Gastrocnemius medialis (tissue), 4 donors: ENCODE data around the gene EGFLAM. TPM values are rescaled to one million over a fixed set of nuclear protein-coding genes. Genes with fewer than 3 reads are reported as not detected.

Experiments
- ATAC-seq, 2 donors: fragments of 150-250 bp; one replicate each; pipeline ENCODE4 v1.9.1; 2016
- DNase-seq, 2 donors: peaks; one replicate each; pipeline ENCODE4 v3.0.0-alpha.2; 2019
- H3K27ac ChIP-seq, 4 donors: fragments of 200-600 bp; sonication (generic); 1 replicate in 1 of 4; 2 replicates in 3 of 4; pipeline ENCODE4 v1.5.1; 2016 to 2018; ENCODE audit warnings: mild to moderate bottlenecking in 2 of 4, moderate library complexity in 1 of 4
- H3K27me3 ChIP-seq, 3 donors: fragments of 200-600 bp; sonication (generic) in 2 of 3; 1 replicate in 1 of 3; 2 replicates in 2 of 3; pipeline versions ENCODE4 v1.5.1 to v1.6.0; 2016 to 2019; ENCODE audit warnings: mild to moderate bottlenecking in 1 of 3, moderate library complexity in 1 of 3
- H3K36me3 ChIP-seq, 2 donors: fragments of 200-600 bp; sonication (generic) in 1 of 2; one replicate each; pipeline ENCODE4 v1.5.1; 2017 to 2018
- H3K4me1 ChIP-seq, 2 donors: fragments of 200-600 bp; sonication (generic) in 1 of 2; one replicate each; pipeline ENCODE4 v1.5.1; 2016 to 2017; ENCODE audit warnings: mild to moderate bottlenecking in 2 of 2
- H3K4me3 ChIP-seq, 4 donors: fragments of 200-600 bp; sonication (generic) in 3 of 4; 1 replicate in 1 of 4; 2 replicates in 3 of 4; pipeline ENCODE4 v1.5.1; 2016 to 2019; ENCODE audit warnings: mild to moderate bottlenecking in 2 of 4
- H3K9me3 ChIP-seq, 3 donors: fragments of 200-600 bp; sonication (generic) in 2 of 3; 1 replicate in 1 of 3; 2 replicates in 2 of 3; pipeline ENCODE4 v1.5.1; 2016 to 2019
- POLR2A ChIP-seq, 2 donors: fragments of 450-650 bp; IDR thresholded peaks; one replicate each; pipeline ENCODE4 v1.6.1; 2017; ENCODE audit warnings: antibody characterized with exemption in 2 of 2, mild to moderate bottlenecking in 2 of 2, moderate library complexity in 2 of 2
- in situ Hi-C, 4 donors: fragments of 200-750 bp; cut with MboI; loops; one replicate each; pipeline versions ENCODE4 v1.15.0 to v1.8.0; 2017; ENCODE audit warnings: low sequenced_read_pairs in 4 of 4
- intact Hi-C: fragments of 100-400 bp; cut with DNase I; formaldehyde crosslinking; loops from one replicate; pipeline ENCODE4 v1.15.1; 2023; ENCODE audit warnings: low total_unique reads
- total RNA-seq, 4 donors: library from RNA; depleted of rRNA; stranded (reverse); fragments of >200 nt; gene quantifications; one replicate each; pipeline versions ENCODE4 v1.1.0 to v1.2.3, GENCODE V29; 2016
- TF ChIP-seq, protein P1 (sequence below), 5 experiments: fragments of 450-650 bp in 3 of 5; fragments of 200-600 bp in 2 of 5; sonication (generic) in 2 of 5; IDR thresholded peaks in 4 of 5; conservative IDR thresholded peaks in 1 of 5; 1 replicate in 4 of 5; 2 replicates in 1 of 5; pipeline ENCODE4 v1.5.1; 2016 to 2019; ENCODE audit warnings: antibody characterized with exemption in 5 of 5, mild to moderate bottlenecking in 3 of 5, moderate library complexity in 3 of 5

Gene EGFLAM
- total RNA-seq, 4 donors from 2014 or later, result 19.2 to 36.4 (median 32.7) TPM

DNA sequence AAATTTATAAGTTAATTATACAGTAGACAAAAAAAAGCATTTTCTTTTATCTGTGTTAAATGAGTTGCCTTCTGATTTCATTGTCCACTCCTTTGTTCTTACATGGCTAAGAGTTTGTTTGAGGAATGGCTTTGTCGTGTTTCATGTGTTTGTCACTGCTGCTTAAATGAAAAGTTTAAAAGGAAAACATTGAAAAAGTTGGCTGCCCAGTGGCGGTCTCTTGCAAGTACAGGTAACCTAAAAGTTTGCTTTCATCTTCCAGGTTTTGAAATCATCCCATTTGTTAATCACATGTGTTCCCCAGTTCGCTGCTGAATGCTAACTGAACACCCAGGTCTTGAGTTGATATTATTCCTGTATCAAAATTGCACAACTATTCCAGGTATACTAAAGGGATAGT lies 33.9 kb downstream of the EGFLAM start:
- Histone ChIP-seq H3K9me3 (no peaks in the 10 kb centered on the region), H3K4me3 (no peak overlapping the region), H3K4me1 (no peaks in the 10 kb centered on the region), H3K27me3 (peaks cover 0 to 6% (median 0%) of the 10 kb centered on the region in 3 donors), H3K36me3 (no peaks in the 10 kb centered on the region), H3K27ac (no peak overlapping the region)
- intact Hi-C loops (no loop called here), in situ Hi-C loops (no loop called here)
- TF ChIP-seq, protein P1, sequence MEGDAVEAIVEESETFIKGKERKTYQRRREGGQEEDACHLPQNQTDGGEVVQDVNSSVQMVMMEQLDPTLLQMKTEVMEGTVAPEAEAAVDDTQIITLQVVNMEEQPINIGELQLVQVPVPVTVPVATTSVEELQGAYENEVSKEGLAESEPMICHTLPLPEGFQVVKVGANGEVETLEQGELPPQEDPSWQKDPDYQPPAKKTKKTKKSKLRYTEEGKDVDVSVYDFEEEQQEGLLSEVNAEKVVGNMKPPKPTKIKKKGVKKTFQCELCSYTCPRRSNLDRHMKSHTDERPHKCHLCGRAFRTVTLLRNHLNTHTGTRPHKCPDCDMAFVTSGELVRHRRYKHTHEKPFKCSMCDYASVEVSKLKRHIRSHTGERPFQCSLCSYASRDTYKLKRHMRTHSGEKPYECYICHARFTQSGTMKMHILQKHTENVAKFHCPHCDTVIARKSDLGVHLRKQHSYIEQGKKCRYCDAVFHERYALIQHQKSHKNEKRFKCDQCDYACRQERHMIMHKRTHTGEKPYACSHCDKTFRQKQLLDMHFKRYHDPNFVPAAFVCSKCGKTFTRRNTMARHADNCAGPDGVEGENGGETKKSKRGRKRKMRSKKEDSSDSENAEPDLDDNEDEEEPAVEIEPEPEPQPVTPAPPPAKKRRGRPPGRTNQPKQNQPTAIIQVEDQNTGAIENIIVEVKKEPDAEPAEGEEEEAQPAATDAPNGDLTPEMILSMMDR (IDR thresholded peaks at IDR 0.05 in 4 of 5, conservative IDR thresholded peaks at IDR 0.05 in 1 of 5), result no peak
- TF ChIP-seq POLR2A (IDR thresholded peaks at IDR 0.05), result no peak
- no peak for ATAC-seq
- no peak for DNase-seq

GRCh38 chr5:38295751-38296150 lies 37.4 kb downstream of the EGFLAM start:
- no peak overlapping the region for H3K4me3 ChIP-seq
- no peak for DNase-seq
- H3K9me3 ChIP-seq, result no peaks in the 10 kb centered on the region
- H3K27ac ChIP-seq, result no peak overlapping the region
- no peaks in the 10 kb centered on the region for H3K4me1 ChIP-seq
- ATAC-seq, result no peak
- TF ChIP-seq, protein P1 (IDR thresholded peaks at IDR 0.05 in 4 of 5, conservative IDR thresholded peaks at IDR 0.05 in 1 of 5), result no peak
- TF ChIP-seq POLR2A (IDR thresholded peaks at IDR 0.05), result no peak
- in situ Hi-C loops (no loop called here), intact Hi-C loops (no loop called here)
- H3K36me3 ChIP-seq, result no peaks in the 10 kb centered on the region
- peaks cover 0 to 6% (median 0%) of the 10 kb centered on the region in 3 donors for H3K27me3 ChIP-seq

DNA sequence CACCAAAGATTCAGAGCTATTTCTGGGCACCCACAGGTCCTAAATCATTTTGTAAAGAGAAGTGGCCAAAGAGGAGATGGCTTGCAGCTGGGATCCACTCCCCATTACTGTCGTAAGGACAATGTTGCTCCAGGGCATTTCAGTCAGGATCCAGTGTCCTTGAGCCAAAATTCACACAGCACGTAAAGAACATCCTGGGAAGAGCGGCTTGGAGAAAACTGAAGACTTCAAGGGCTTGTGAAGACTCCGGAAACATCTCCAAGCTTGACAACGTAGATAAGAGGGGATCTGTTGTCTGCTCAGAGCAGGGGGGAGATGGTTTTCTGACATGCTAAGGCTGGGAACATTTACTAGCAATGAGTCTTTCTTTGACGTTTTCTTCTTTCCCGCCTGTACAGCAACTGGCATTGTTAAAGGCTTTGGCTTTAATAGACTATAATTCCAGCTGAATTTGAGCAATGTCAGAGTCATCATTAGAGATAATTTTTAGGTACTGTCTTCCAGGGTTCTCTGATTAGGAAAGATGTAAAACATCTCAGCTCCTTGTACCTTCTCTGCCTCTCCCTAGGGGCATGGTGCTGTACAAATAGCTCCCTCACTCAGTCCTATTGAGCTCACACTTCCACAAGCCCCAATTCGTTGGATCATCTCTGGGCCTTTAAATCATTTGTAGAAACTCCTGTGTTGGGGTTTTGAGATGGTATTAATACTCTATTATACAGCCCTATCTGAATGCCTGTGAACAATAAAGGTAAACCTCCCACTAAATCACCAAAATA lies 39.7 kb downstream of the EGFLAM start:
- ATAC-seq, result peak in 1 of 2 donors; percentile 58
- H3K9me3 ChIP-seq, result no peaks in the 10 kb centered on the region
- TF ChIP-seq POLR2A (IDR thresholded peaks at IDR 0.05), result no peak
- TF ChIP-seq, protein P1 (IDR thresholded peaks at IDR 0.05 in 4 of 5, conservative IDR thresholded peaks at IDR 0.05 in 1 of 5), result no peak
- no peak overlapping the region for H3K4me3 ChIP-seq
- peak overlapping the region in 3 of 4 donors; percentile 42 to 55 (median 50) for H3K27ac ChIP-seq
- H3K36me3 ChIP-seq, result no peaks in the 10 kb centered on the region
- no peaks in the 10 kb centered on the region for H3K4me1 ChIP-seq
- intact Hi-C loops (no loop called here), in situ Hi-C loops (no loop called here)
- DNase-seq, result no peak
- H3K27me3 ChIP-seq, result peaks cover 0 to 6% (median 0%) of the 10 kb centered on the region in 3 donors

- intact Hi-C loops (no loop called here), in situ Hi-C loops (no loop called here)
- no peak for TF ChIP-seq POLR2A (IDR thresholded peaks at IDR 0.05)
- H3K9me3 ChIP-seq, result no peaks in the 10 kb centered on the region
- H3K27me3 ChIP-seq, result peaks cover 0 to 6% (median 0%) of the 10 kb centered on the region in 3 donors
- no peaks in the 10 kb centered on the region for H3K4me1 ChIP-seq
- H3K4me3 ChIP-seq, result no peak overlapping the region
- H3K27ac ChIP-seq, result peak overlapping the region in 3 of 4 donors; percentile 38 to 55 (median 42)
- DNase-seq (no peak), ATAC-seq (no peak)
- no peaks in the 10 kb centered on the region for H3K36me3 ChIP-seq
Observed at GRCh38 chr5:38299585-38299984, 41.2 kb downstream of the EGFLAM start.

- ATAC-seq, result no peak
- in situ Hi-C loops (no loop called here), intact Hi-C loops (no loop called here)
- Histone ChIP-seq H3K27me3 (no peaks in the 10 kb centered on the region), H3K9me3 (peaks cover 0 to 5% (median 0%) of the 10 kb centered on the region in 3 donors), H3K4me1 (no peaks in the 10 kb centered on the region), H3K36me3 (no peaks in the 10 kb centered on the region), H3K27ac (no peak overlapping the region), H3K4me3 (no peak overlapping the region)
- DNase-seq, result no peak
- TF ChIP-seq, protein P1 (IDR thresholded peaks at IDR 0.05 in 4 of 5, conservative IDR thresholded peaks at IDR 0.05 in 1 of 5), result no peak
- TF ChIP-seq POLR2A (IDR thresholded peaks at IDR 0.05), result no peak
Observed at GRCh38 chr5:38305148-38305547, 46.8 kb downstream of the EGFLAM start.
